ENCODE measurements around the gene SLC2A5.

Gene SLC2A5

DNA sequence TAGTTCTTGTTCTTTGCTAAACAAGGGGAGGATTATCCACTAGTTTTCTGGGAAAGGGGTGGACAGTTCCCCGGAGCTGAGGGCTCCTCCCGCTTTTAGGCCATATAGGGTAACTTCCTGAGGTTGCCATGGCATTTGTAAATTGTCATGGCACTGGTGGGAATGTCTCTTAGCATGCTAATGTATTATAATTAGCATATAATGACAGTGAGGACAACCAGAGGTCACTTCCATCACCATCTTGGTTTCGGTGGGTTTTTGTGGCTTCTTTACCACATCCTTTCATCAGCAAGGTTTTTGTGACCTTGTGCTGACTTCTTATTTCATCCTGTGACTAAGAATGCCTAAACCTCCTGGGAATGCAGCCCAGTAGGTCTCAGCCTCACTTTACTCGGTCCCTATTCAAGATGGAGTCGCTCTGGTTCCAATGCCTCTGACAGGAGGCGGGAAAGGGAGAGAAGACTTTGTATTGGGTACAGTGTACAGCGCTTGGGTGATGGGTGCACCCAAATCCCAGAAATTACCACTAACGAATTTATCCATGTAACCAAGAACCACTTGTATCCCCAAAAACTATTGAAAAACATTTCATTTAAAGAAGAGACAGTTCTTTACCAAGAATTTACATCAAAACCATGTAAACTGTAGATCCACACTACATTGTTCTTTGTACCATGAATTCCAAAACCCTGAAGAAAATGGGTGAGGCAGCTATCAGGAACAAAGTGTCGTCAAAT is 8.7 kb upstream of the SLC2A5 start:
- H3K36me3 ChIP-seq (ENCODE audit: control insufficient read depth, insufficient read depth, low read length): no peaks in the 10 kb centered on the region
- H3K27me3 ChIP-seq (ENCODE audit: control insufficient read depth, insufficient read depth, low read length): no peaks in the 10 kb centered on the region
- H3K4me3 ChIP-seq (ENCODE audit: low read depth, low read length): no peak overlapping the region
- H3K27ac ChIP-seq (ENCODE audit: low read depth, low read length): no peak overlapping the region
- no peaks in the 10 kb centered on the region for H3K9me3 ChIP-seq (ENCODE audit: control insufficient read depth, insufficient read depth, low read depth, low read length)
- H3K4me1 ChIP-seq (ENCODE audit: control insufficient read depth, insufficient read depth, low read length): peaks cover 6% of the 10 kb centered on the region
- H3K9ac ChIP-seq (ENCODE audit: low read length): no peak overlapping the region

DNA sequence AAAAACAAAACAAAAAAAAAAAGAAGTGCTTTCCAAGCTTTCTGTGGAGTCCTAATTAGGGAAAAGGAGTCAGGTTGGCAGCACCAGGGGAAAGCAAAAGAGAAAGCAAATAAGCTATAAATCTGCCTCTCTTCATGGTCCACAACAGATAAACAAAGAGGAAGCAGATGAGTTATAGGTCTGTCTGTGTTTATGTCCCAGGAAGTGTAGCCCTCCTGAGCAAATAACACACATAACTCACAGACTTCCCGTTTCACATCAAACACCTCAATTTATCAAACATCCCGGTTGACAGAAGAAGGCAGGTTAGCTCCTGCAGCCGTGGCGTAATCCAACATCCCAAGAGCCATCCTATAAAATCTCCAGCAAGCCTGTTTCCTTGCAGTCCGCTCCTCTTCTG is 5.6 kb upstream of the SLC2A5 start:
- no peak overlapping the region for H3K27ac ChIP-seq (ENCODE audit: low read depth, low read length)
- H3K9ac ChIP-seq (ENCODE audit: low read length): no peak overlapping the region
- H3K4me3 ChIP-seq (ENCODE audit: low read depth, low read length): no peak overlapping the region
- H3K9me3 ChIP-seq (ENCODE audit: control insufficient read depth, insufficient read depth, low read depth, low read length): no peaks in the 10 kb centered on the region
- H3K36me3 ChIP-seq (ENCODE audit: control insufficient read depth, insufficient read depth, low read length): no peaks in the 10 kb centered on the region
- no peaks in the 10 kb centered on the region for H3K4me1 ChIP-seq (ENCODE audit: control insufficient read depth, insufficient read depth, low read length)
- H3K27me3 ChIP-seq (ENCODE audit: control insufficient read depth, insufficient read depth, low read length): no peaks in the 10 kb centered on the region

DNA sequence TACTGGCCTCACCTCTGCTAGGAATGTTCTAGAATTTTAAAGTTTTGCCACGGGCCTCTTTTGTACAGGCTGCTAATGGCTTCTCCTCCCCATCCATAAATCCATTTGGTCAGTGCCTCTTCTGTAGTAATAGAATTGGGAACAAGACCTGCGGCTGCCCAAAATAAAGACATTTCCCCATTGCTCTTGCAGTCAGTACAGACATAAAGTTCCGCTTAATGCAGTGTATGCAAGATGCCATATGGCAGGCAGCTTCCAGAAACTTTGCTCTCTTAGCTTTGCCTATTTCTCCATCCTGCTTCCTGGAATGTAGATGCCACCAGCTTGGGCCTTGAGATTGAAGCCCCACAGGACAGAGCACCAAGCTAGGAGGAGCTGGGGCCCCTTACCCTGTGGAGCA is 3.7 kb upstream of the SLC2A5 start:
- peaks cover 10% of the 10 kb centered on the region; the same call in 1 of the 2 replicates for H3K4me1 ChIP-seq (ENCODE audit: control insufficient read depth, insufficient read depth, low read length)
- no peak overlapping the region for H3K27ac ChIP-seq (ENCODE audit: low read depth, low read length)
- H3K9ac ChIP-seq (ENCODE audit: low read length): no peak overlapping the region
- no peaks in the 10 kb centered on the region for H3K9me3 ChIP-seq (ENCODE audit: control insufficient read depth, insufficient read depth, low read depth, low read length)
- no peaks in the 10 kb centered on the region for H3K36me3 ChIP-seq (ENCODE audit: control insufficient read depth, insufficient read depth, low read length)
- no peaks in the 10 kb centered on the region for H3K27me3 ChIP-seq (ENCODE audit: control insufficient read depth, insufficient read depth, low read length)
- no peak overlapping the region for H3K4me3 ChIP-seq (ENCODE audit: low read depth, low read length)

DNA sequence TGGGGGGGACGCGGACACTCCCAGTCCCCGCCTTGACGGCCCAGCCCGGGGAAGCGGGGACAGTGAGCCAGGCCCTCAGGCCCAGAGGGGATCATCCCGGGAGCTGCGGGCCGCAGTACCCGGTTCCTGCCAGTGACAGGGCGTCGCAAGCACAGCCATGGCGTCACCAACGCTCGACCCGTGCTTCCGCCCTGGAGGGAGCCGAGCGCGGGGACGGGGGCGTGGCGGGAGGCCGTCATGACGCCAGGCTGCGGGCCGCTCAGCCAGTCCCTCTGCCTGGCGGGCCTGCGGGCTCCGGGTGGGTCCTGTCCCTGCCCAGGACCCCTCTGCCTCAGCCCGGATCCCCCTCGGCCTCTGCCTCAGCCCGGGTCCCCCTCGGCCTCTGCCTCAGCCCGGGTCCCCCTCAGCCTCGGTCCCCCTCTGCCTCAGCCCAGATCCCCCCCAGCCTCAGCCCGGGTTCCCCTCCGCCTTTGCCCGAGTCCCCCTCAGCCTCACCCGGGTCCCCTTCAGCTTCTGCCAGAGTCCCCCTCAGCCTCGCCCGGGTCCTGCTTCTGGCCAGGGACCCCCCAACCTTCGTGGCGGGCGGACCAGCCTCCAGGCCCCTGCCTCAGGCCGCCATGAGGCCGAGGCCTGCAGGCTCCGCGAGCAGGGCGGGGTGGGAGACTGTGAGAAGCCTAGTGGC is 2.3 kb upstream of the SLC2A5 start:
- no peaks in the 10 kb centered on the region for H3K27me3 ChIP-seq (ENCODE audit: control insufficient read depth, insufficient read depth, low read length)
- H3K27ac ChIP-seq (ENCODE audit: low read depth, low read length): no peak overlapping the region
- H3K4me3 ChIP-seq (ENCODE audit: low read depth, low read length): no peak overlapping the region
- H3K4me1 ChIP-seq (ENCODE audit: control insufficient read depth, insufficient read depth, low read length): peaks cover 10% of the 10 kb centered on the region; the same call in 1 of the 2 replicates
- no peak overlapping the region for H3K9ac ChIP-seq (ENCODE audit: low read length)
- no peaks in the 10 kb centered on the region for H3K36me3 ChIP-seq (ENCODE audit: control insufficient read depth, insufficient read depth, low read length)
- no peaks in the 10 kb centered on the region for H3K9me3 ChIP-seq (ENCODE audit: control insufficient read depth, insufficient read depth, low read depth, low read length)

DNA sequence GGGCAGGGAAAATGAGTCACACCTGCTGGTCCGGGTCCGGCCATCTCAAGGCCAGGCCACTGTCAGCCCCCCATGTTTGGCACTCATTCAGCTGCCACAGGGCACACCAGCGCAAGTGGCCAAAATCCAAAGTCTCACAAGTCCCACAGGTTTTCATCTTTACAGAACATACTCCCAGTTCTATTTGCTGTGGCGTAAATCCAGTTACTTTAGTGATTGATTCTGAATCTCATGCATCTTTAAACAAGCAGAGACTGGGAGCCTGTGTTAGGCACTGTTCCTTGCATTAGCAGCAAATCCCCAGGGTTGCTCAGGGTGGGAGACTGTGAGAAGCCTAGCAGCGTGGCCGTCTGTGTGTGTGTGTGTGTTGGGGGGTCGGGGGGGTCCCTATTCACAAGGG is 1.1 kb upstream of the SLC2A5 start:
- no peak overlapping the region for H3K27ac ChIP-seq (ENCODE audit: low read depth, low read length)
- no peak overlapping the region for H3K9ac ChIP-seq (ENCODE audit: low read length)
- H3K27me3 ChIP-seq (ENCODE audit: control insufficient read depth, insufficient read depth, low read length): no peaks in the 10 kb centered on the region

DNA sequence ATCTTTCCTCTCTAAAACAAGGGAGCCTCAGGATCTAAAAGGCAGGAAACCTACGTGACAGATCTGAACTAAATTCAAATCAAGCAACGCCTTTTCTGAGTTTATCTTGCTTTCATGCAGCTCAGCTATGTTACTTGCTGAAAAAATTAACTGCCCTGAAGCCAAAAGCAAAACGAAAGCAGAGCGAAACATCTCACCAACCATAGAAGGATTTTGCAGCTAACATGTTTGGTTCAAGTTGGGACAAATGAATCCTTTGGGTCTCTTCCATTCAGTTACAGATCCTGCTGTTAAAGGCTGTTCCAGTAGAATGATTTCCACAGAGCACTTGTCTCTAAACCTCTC is 482 bp downstream of the SLC2A5 start:
- Histone ChIP-seq H3K4me1 (ENCODE audit: control insufficient read depth, insufficient read depth, low read length) (peaks cover 10% of the 10 kb centered on the region; the same call in 1 of the 2 replicates), H3K36me3 (ENCODE audit: control insufficient read depth, insufficient read depth, low read length) (no peaks in the 10 kb centered on the region), H3K9me3 (ENCODE audit: control insufficient read depth, insufficient read depth, low read depth, low read length) (no peaks in the 10 kb centered on the region), H3K4me3 (ENCODE audit: low read depth, low read length) (no peak overlapping the region), H3K27ac (ENCODE audit: low read depth, low read length) (no peak overlapping the region), H3K27me3 (ENCODE audit: control insufficient read depth, insufficient read depth, low read length) (no peaks in the 10 kb centered on the region), H3K9ac (ENCODE audit: low read length) (no peak overlapping the region)

More for the DNA sequence above, 1.1 kb upstream of the SLC2A5 start:
- Histone ChIP-seq H3K9me3 (ENCODE audit: control insufficient read depth, insufficient read depth, low read depth, low read length) (no peaks in the 10 kb centered on the region), H3K4me3 (ENCODE audit: low read depth, low read length) (no peak overlapping the region), H3K36me3 (ENCODE audit: control insufficient read depth, insufficient read depth, low read length) (no peaks in the 10 kb centered on the region), H3K4me1 (ENCODE audit: control insufficient read depth, insufficient read depth, low read length) (peaks cover 10% of the 10 kb centered on the region; the same call in 1 of the 2 replicates)

DNA sequence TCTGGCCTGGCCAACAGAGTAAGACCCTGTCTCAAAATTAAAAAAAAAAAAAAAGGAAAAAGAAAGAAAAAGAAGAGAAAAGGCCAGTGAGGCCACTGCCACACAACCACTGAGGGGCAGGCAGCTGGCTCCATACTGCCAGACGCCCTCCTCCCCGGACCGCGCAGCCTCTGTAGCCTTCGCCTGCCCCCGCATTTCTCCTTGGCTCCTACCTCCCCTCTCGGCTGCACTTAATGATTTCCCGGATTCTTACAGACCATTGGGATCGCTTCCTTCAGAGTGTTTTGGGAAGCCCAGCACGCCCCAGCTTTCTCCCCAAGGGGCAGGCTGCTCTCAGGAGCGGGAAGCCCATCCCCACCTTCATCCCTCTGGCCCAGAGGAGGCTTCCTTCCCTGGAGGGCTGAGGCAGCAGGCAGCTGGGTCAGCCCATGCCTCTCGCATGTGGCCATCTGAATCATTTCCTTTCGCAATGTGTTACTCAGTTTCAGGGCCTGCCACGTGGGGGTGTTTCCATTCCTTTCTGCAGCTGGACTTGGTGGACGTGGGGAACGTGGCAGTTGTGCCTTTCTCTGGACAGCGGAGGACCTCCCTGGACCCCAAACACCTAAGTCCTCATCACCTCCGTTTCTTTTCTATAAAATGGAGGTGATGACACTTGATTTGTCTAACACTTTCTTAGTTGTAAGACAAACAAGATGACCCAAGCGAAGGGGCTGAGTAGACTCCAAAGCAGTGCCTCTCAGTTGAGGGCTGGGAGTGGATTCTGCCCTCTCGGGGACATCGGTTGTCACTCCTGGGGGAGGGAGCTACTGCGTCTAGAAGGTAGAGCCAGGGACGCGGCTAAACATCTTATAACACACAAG is 2.3 kb downstream of the SLC2A5 start:
- no peak overlapping the region for H3K9ac ChIP-seq (ENCODE audit: low read length)
- no peak overlapping the region for H3K4me3 ChIP-seq (ENCODE audit: low read depth, low read length)
- no peaks in the 10 kb centered on the region for H3K27me3 ChIP-seq (ENCODE audit: control insufficient read depth, insufficient read depth, low read length)
- no peaks in the 10 kb centered on the region for H3K36me3 ChIP-seq (ENCODE audit: control insufficient read depth, insufficient read depth, low read length)
- no peak overlapping the region for H3K27ac ChIP-seq (ENCODE audit: low read depth, low read length)
- no peaks in the 10 kb centered on the region for H3K9me3 ChIP-seq (ENCODE audit: control insufficient read depth, insufficient read depth, low read depth, low read length)
- peaks cover 10% of the 10 kb centered on the region; the same call in 1 of the 2 replicates for H3K4me1 ChIP-seq (ENCODE audit: control insufficient read depth, insufficient read depth, low read length)

DNA sequence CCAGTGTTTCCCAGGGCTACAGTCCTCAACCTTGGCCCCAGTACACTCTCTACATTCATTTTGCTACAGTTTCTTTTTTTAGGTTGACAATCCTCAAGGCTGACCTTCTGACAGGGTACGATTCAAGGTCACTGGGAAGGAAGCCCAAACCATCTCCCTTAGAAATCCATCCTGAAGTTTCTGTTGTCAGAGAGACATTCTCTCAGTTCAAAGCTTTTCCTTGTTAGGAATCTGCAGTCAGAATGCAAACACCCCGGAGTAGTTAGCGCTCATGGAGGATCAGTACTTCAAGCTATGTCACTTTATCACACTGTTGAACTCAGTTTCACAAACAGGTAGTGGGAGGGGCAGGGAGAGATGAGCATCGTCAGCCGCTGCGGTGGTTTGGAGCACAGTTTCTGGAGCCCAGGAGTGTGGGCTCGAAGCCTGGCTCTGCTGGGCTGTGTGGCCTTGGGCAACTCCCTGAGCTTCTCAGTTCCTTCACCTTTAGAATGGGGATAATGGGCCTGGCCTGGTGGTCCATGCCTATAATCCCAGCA is 4.2 kb downstream of the SLC2A5 start:
- Histone ChIP-seq H3K27ac (ENCODE audit: low read depth, low read length) (no peak overlapping the region), H3K4me3 (ENCODE audit: low read depth, low read length) (no peak overlapping the region), H3K4me1 (ENCODE audit: control insufficient read depth, insufficient read depth, low read length) (peaks cover 10% of the 10 kb centered on the region; the same call in 1 of the 2 replicates), H3K36me3 (ENCODE audit: control insufficient read depth, insufficient read depth, low read length) (no peaks in the 10 kb centered on the region), H3K9ac (ENCODE audit: low read length) (no peak overlapping the region), H3K9me3 (ENCODE audit: control insufficient read depth, insufficient read depth, low read depth, low read length) (no peaks in the 10 kb centered on the region), H3K27me3 (ENCODE audit: control insufficient read depth, insufficient read depth, low read length) (no peaks in the 10 kb centered on the region)

DNA sequence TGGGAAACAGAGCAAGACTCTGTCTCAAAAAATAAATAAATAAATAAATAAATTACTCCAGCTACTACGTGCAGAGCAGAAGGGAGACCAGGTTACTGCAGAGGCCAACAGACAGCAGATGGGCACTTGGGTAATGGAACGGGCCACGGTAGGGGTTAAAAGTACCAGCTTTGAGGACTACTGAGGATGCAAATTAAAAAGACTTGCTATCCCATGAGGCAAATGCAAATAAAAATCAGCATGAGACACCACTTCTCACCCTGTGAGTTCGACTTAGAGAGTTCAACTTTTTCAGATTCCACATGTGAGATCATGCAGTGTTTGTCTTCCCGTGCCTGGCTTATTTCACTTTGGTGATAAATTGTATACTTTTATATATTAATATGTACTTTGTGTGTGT is 6.6 kb downstream of the SLC2A5 start:
- Histone ChIP-seq H3K27ac (ENCODE audit: low read depth, low read length) (no peak overlapping the region), H3K9me3 (ENCODE audit: control insufficient read depth, insufficient read depth, low read depth, low read length) (no peaks in the 10 kb centered on the region), H3K9ac (ENCODE audit: low read length) (no peak overlapping the region), H3K36me3 (ENCODE audit: control insufficient read depth, insufficient read depth, low read length) (no peaks in the 10 kb centered on the region), H3K27me3 (ENCODE audit: control insufficient read depth, insufficient read depth, low read length) (no peaks in the 10 kb centered on the region), H3K4me3 (ENCODE audit: low read depth, low read length) (no peak overlapping the region), H3K4me1 (ENCODE audit: control insufficient read depth, insufficient read depth, low read length) (no peaks in the 10 kb centered on the region; the same call in 1 of the 2 replicates)

DNA sequence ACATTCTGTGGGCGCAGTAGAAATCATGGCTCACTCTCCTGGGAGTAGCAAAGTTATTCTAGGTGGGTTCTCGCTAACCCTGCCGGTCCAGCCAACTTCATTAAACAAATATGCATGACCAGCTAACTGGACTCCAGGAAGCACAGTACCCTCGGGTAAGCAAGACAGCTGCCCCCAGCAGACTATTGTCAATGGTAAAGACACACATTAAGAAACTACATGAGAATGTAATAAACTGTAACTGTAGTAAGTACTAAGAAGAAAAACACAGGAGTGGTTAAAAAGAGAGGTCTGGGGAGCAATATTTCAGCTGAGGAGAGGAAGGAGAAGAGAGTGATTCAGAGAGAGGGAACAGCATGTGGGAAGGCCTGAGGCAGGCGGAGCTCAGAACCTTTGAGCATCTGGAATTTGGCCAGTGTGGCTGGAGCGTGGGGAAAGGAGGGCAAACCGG is 7.4 kb downstream of the SLC2A5 start:
- Histone ChIP-seq H3K9ac (ENCODE audit: low read length) (no peak overlapping the region), H3K27ac (ENCODE audit: low read depth, low read length) (no peak overlapping the region), H3K27me3 (ENCODE audit: control insufficient read depth, insufficient read depth, low read length) (no peaks in the 10 kb centered on the region), H3K4me3 (ENCODE audit: low read depth, low read length) (no peak overlapping the region), H3K4me1 (ENCODE audit: control insufficient read depth, insufficient read depth, low read length) (no peaks in the 10 kb centered on the region; the same call in 1 of the 2 replicates), H3K36me3 (ENCODE audit: control insufficient read depth, insufficient read depth, low read length) (no peaks in the 10 kb centered on the region), H3K9me3 (ENCODE audit: control insufficient read depth, insufficient read depth, low read depth, low read length) (no peaks in the 10 kb centered on the region)
